Gastroesophageal sphincter (tissue), 3 donors: Measurements from ENCODE around the gene SENP8.

Experiments used
- CTCF ChIP-seq, 4 experiments: fragments of 200-600 bp in 2 of 4; fragments of 450-650 bp in 2 of 4; sonication (generic) in 1 of 4; IDR thresholded peaks; one replicate each; pipeline ENCODE4 v1.5.1; 2017 to 2019; ENCODE audit warnings: antibody characterized with exemption in 4 of 4, mild to moderate bottlenecking in 2 of 4, moderate library complexity in 2 of 4
- EP300 ChIP-seq: sonication (generic); formaldehyde crosslinking; IDR thresholded peaks from one replicate; pipeline ENCODE4 v1.6.1; 2017; ENCODE audit warnings: antibody characterized with exemption, mild to moderate bottlenecking
- POLR2A ChIP-seq, 2 donors: fragments of 450-650 bp; IDR thresholded peaks; one replicate each; pipeline ENCODE4 v1.6.1; 2017; ENCODE audit warnings: antibody characterized with exemption in 2 of 2, mild to moderate bottlenecking in 2 of 2, moderate library complexity in 1 of 2
- POLR2AphosphoS5 ChIP-seq: sonication (generic); formaldehyde crosslinking; IDR thresholded peaks from one replicate; pipeline ENCODE4 v1.6.1; 2017; ENCODE audit warnings: antibody characterized with exemption

- TF ChIP-seq CTCF (IDR thresholded peaks at IDR 0.05) = no peak
- no peak for TF ChIP-seq POLR2A (IDR thresholded peaks at IDR 0.05)
- TF ChIP-seq POLR2AphosphoS5 = no peak
- no peak for TF ChIP-seq EP300
Observed at GRCh38 chr15:72173864-72174550, 55.8 kb downstream of the SENP8 start.
